Tibial nerve (tissue), 4 donors: Measurements from ENCODE around the gene MTSS2. TPM values are rescaled to one million over a fixed set of nuclear protein-coding genes. Genes with fewer than 3 reads are reported as not detected.

Experiments used
- DNase-seq, 2 donors: peaks; one replicate each; pipeline ENCODE4 v3.0.0-alpha.2; 2019; ENCODE audit warnings: low spot score in 2 of 2
- H3K27ac ChIP-seq, 4 donors: fragments of 200-600 bp; sonication (generic) in 3 of 4; one replicate each; pipeline ENCODE4 v1.5.1; 2017 to 2019; ENCODE audit warnings: mild to moderate bottlenecking in 1 of 4
- H3K27me3 ChIP-seq, 2 donors: fragments of 200-600 bp; sonication (generic) in 1 of 2; one replicate each; pipeline versions ENCODE4 v1.5.1 to v1.6.0; 2017 to 2019
- H3K36me3 ChIP-seq, 3 donors: fragments of 200-600 bp; sonication (generic); one replicate each; pipeline ENCODE4 v1.5.1; 2018 to 2019
- H3K4me1 ChIP-seq, 4 donors: fragments of 200-600 bp; sonication (generic) in 3 of 4; one replicate each; pipeline ENCODE4 v1.5.1; 2017 to 2019
- H3K4me3 ChIP-seq, 4 donors: fragments of 200-600 bp; sonication (generic) in 3 of 4; one replicate each; pipeline ENCODE4 v1.5.1; 2017 to 2019; ENCODE audit warnings: mild to moderate bottlenecking in 1 of 4, moderate library complexity in 1 of 4
- H3K9me3 ChIP-seq, 4 donors: fragments of 200-600 bp; sonication (generic) in 3 of 4; one replicate each; pipeline ENCODE4 v1.5.1; 2017 to 2019
- CTCF ChIP-seq, 5 experiments: fragments of 200-600 bp in 3 of 5; fragments of 450-650 bp in 2 of 5; sonication (generic) in 3 of 5; IDR thresholded peaks; one replicate each; pipeline ENCODE4 v1.5.1; 2016 to 2019; ENCODE audit warnings: antibody characterized with exemption in 5 of 5, mild to moderate bottlenecking in 3 of 5, moderate library complexity in 2 of 5
- EP300 ChIP-seq, 2 donors: sonication (generic); formaldehyde crosslinking; IDR thresholded peaks; one replicate each; pipeline ENCODE4 v1.6.1; 2017; ENCODE audit warnings: antibody characterized with exemption in 2 of 2, mild to moderate bottlenecking in 1 of 2
- POLR2A ChIP-seq, 2 donors: fragments of 450-650 bp; IDR thresholded peaks; one replicate each; pipeline ENCODE4 v1.6.1; 2017; ENCODE audit warnings: antibody characterized with exemption in 2 of 2, mild to moderate bottlenecking in 2 of 2, moderate library complexity in 2 of 2
- WGBS, 2 donors: methylation state at CpG; one replicate each; pipeline ENCODE4 v1.1.5; 2018; 5-methylcytosine and 5-hydroxymethylcytosine counted together
- total RNA-seq, 4 donors: library from RNA; depleted of rRNA; stranded (reverse); fragments of >200 nt; gene quantifications; one replicate each; pipeline ENCODE4 v1.1.0, GENCODE V29; 2016

MTSS2 gene
- total RNA-seq, 4 donors from 2014 or later, result 24.1 to 40.6 (median 35.4) TPM

GRCh38 chr16:70653809-70654771 is 31.8 kb downstream of the MTSS2 start:
- TF ChIP-seq EP300 (IDR thresholded peaks at IDR 0.05) (peak in 1 of 2 donors; percentile 39), POLR2A (IDR thresholded peaks at IDR 0.05) (no peak), CTCF (IDR thresholded peaks at IDR 0.05) (peak; percentile 83 to 92 (median 90))
- Histone ChIP-seq H3K27ac (peak overlapping the region in 3 of 4 donors; percentile 3 to 59 (median 29)), H3K4me1 (peaks cover 0 to 34% (median 2%) of the 10 kb centered on the region in 4 donors), H3K27me3 (no peaks in the 10 kb centered on the region), H3K4me3 (peak overlapping the region in 1 of 4 donors; percentile 27), H3K36me3 (peaks cover 0 to 55% (median 0%) of the 10 kb centered on the region in 3 donors), H3K9me3 (no peaks in the 10 kb centered on the region)
- 40 to 44% methylated on average over 35 of the region's 35 CpGs for WGBS, 2 donors
- DNase-seq, result peak; percentile 79 to 96

GRCh38 chr16:70653406-70653805 is 32.4 kb downstream of the MTSS2 start:
- Histone ChIP-seq H3K4me1 (peaks cover 0 to 41% (median 5%) of the 10 kb centered on the region in 4 donors), H3K4me3 (no peak overlapping the region), H3K36me3 (peaks cover 0 to 53% (median 0%) of the 10 kb centered on the region in 3 donors), H3K9me3 (no peaks in the 10 kb centered on the region), H3K27me3 (no peaks in the 10 kb centered on the region), H3K27ac (peak overlapping the region in 2 of 4 donors; percentile 59 to 63)
- 78 to 82% methylated on average over 4 of the region's 4 CpGs for WGBS, 2 donors
- no peak for DNase-seq
- TF ChIP-seq POLR2A (IDR thresholded peaks at IDR 0.05), result no peak
- no peak for TF ChIP-seq CTCF (IDR thresholded peaks at IDR 0.05)
- TF ChIP-seq EP300 (IDR thresholded peaks at IDR 0.05), result no peak

- Histone ChIP-seq H3K4me1 (peaks cover 0 to 51% (median 5%) of the 10 kb centered on the region in 4 donors), H3K9me3 (no peaks in the 10 kb centered on the region), H3K36me3 (peaks cover 0 to 44% (median 0%) of the 10 kb centered on the region in 3 donors), H3K27ac (peak overlapping the region in 2 of 4 donors; percentile 59 to 63), H3K27me3 (no peaks in the 10 kb centered on the region), H3K4me3 (no peak overlapping the region)
- 65 to 66% methylated on average over 2 of the region's 2 CpGs for WGBS, 2 donors
- no peak for DNase-seq
- TF ChIP-seq POLR2A (IDR thresholded peaks at IDR 0.05), result no peak
- TF ChIP-seq EP300 (IDR thresholded peaks at IDR 0.05), result no peak
- no peak for TF ChIP-seq CTCF (IDR thresholded peaks at IDR 0.05)
Measured at GRCh38 chr16:70652322-70652721, 33.5 kb downstream of the MTSS2 start.

- H3K27ac ChIP-seq, result peak overlapping the region in 2 of 4 donors; percentile 81 to 85
- no peak overlapping the region for H3K4me3 ChIP-seq
- H3K4me1 ChIP-seq, result peaks cover 0 to 59% (median 9%) of the 10 kb centered on the region in 4 donors
- WGBS, 2 donors, result 91 to 93% methylated on average over 3 of the region's 3 CpGs
- peaks cover 0 to 39% (median 0%) of the 10 kb centered on the region in 3 donors for H3K36me3 ChIP-seq
- no peaks in the 10 kb centered on the region for H3K27me3 ChIP-seq
- TF ChIP-seq POLR2A (IDR thresholded peaks at IDR 0.05) (no peak), CTCF (IDR thresholded peaks at IDR 0.05) (no peak), EP300 (IDR thresholded peaks at IDR 0.05) (no peak)
- H3K9me3 ChIP-seq, result no peaks in the 10 kb centered on the region
- DNase-seq, result no peak
Measured at GRCh38 chr16:70651524-70651923, 34.3 kb downstream of the MTSS2 start.

- H3K9me3 ChIP-seq, result no peaks in the 10 kb centered on the region
- DNase-seq, result no peak
- H3K4me1 ChIP-seq, result peaks cover 0 to 69% (median 10%) of the 10 kb centered on the region in 4 donors
- H3K27ac ChIP-seq, result peak overlapping the region in 3 of 4 donors; percentile 37 to 85 (median 81)
- H3K36me3 ChIP-seq, result peaks cover 0 to 34% (median 0%) of the 10 kb centered on the region in 3 donors
- no peaks in the 10 kb centered on the region for H3K27me3 ChIP-seq
- 84 to 87% methylated on average over 4 of the region's 4 CpGs for WGBS, 2 donors
- H3K4me3 ChIP-seq, result no peak overlapping the region
- TF ChIP-seq POLR2A (IDR thresholded peaks at IDR 0.05) (no peak), EP300 (IDR thresholded peaks at IDR 0.05) (no peak), CTCF (IDR thresholded peaks at IDR 0.05) (no peak)
Measured at GRCh38 chr16:70650216-70650615, 35.6 kb downstream of the MTSS2 start.
